Activated naive CD4-positive, alpha-beta T cell treated with anti-CD3 and anti-CD28 coated beads for 36 hours (primary cell): ENCODE measurements around the gene SYDE2. TPM values are rescaled to one million over a fixed set of nuclear protein-coding genes. Genes with fewer than 3 reads are reported as not detected.
"Not testable (repeated sequence)": the region's sequence is repeated elsewhere in the genome, so short reads cannot be mapped to it uniquely, and the experiment has no call there.

Experiments used
- CTCF ChIA-PET: fragments of 350-600 bp; sonication (Branson Sonifier 250); formaldehyde crosslinking; loops from one replicate; lab custom pipeline; 2021; ENCODE audit warnings: antibody characterized with exemption; lab: Charles Lee
- DNase-seq: peaks from one replicate; pipeline ENCODE4 v3.0.0-alpha.2; 2020
- H3K27ac Mint-ChIP-seq: one replicate; pipeline ENCODE4 v1.8.0; 2021; ENCODE audit warnings: mild to moderate bottlenecking, mixed read lengths
- H3K27me3 Mint-ChIP-seq: one replicate; pipeline ENCODE4 v1.8.0; 2021; ENCODE audit warnings: low read depth, mixed read lengths
- H3K36me3 Mint-ChIP-seq: one replicate; pipeline ENCODE4 v1.8.0; 2021; ENCODE audit warnings: low read depth, mixed read lengths
- H3K4me1 Mint-ChIP-seq: one replicate; pipeline ENCODE4 v1.8.0; 2021; ENCODE audit warnings: low read depth, mixed read lengths
- H3K4me3 Mint-ChIP-seq: one replicate; pipeline ENCODE4 v1.8.0; 2021; ENCODE audit warnings: mild to moderate bottlenecking, moderate library complexity, mixed read lengths
- H3K9me3 Mint-ChIP-seq: one replicate; pipeline ENCODE4 v1.8.0; 2021; ENCODE audit warnings: mixed read lengths
- intact Hi-C: fragments of 100-400 bp; cut with micrococcal nuclease; formaldehyde crosslinking; loops from one replicate; pipeline ENCODE4 v1.15.1; 2023
- total RNA-seq, 2 experiments: library from RNA; stranded (reverse); gene quantifications; one replicate each; pipeline ENCODE4 v1.2.3, GENCODE V29; 2021

Gene SYDE2
- total RNA-seq, 2 experiments from 2014 or later, result 4.4 to 5.1 TPM

DNA sequence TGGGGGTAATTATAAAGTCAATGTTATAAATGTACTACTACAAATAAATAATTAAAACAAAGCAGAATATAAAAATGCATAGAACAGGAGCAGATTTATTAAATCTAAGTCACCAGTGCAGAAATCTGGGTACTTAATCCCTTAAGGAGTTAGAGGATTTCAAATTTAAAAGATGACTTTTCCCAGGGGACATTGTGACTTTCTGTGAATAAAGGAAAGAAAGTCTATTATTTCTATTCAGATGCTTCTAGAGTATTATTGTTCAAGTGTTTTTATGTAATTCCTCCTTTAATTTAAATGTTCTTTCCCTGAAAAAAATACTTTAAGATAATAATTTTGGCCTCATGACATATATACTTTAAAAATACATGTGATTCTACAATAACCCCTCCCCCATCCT lies 43.4 kb downstream of the SYDE2 start:
- Mint-ChIP-seq H3K36me3 (peaks cover 4% of the 10 kb centered on the region), H3K4me3 (no peak overlapping the region), H3K27me3 (no peaks in the 10 kb centered on the region), H3K27ac (no peak overlapping the region), H3K4me1 (no peaks in the 10 kb centered on the region), H3K9me3 (no peaks in the 10 kb centered on the region)
- DNase-seq, result no peak
- intact Hi-C loops, result no loop called here
- CTCF ChIA-PET, result interaction anchor here (1.0 kb wide), 1 partner anchor 49 kb away, joined by 3 read pairs; no protein-coding TSS in a partner anchor

GRCh38 chr1:85153149-85153891 lies 47.5 kb downstream of the SYDE2 start:
- no peak for DNase-seq
- no peak overlapping the region for H3K4me3 Mint-ChIP-seq
- intact Hi-C loops, result no loop called here
- H3K9me3 Mint-ChIP-seq, result no peaks in the 10 kb centered on the region
- H3K4me1 Mint-ChIP-seq, result peaks cover 16% of the 10 kb centered on the region
- no peaks in the 10 kb centered on the region for H3K27me3 Mint-ChIP-seq
- H3K36me3 Mint-ChIP-seq, result peaks cover 1% of the 10 kb centered on the region
- no peak overlapping the region for H3K27ac Mint-ChIP-seq
- CTCF ChIA-PET, result no interaction called here

- intact Hi-C loops, result no loop called here
- CTCF ChIA-PET, result interaction anchor here (1.3 kb wide), 1 partner anchor 108 kb away, joined by 3 read pairs; no protein-coding TSS in a partner anchor
- Mint-ChIP-seq H3K27ac (no peak overlapping the region), H3K27me3 (no peaks in the 10 kb centered on the region), H3K9me3 (no peaks in the 10 kb centered on the region), H3K4me1 (peaks cover 19% of the 10 kb centered on the region), H3K4me3 (no peak overlapping the region), H3K36me3 (peaks cover 1% of the 10 kb centered on the region)
- no peak for DNase-seq
Measured at GRCh38 chr1:85151446-85151845, 49.4 kb downstream of the SYDE2 start.

GRCh38 chr1:85149805-85150204 lies 51.0 kb downstream of the SYDE2 start:
- no peak for DNase-seq
- Mint-ChIP-seq H3K27me3 (no peaks in the 10 kb centered on the region), H3K4me3 (no peak overlapping the region), H3K36me3 (peaks cover 1% of the 10 kb centered on the region), H3K4me1 (peaks cover 19% of the 10 kb centered on the region), H3K9me3 (no peaks in the 10 kb centered on the region), H3K27ac (no peak overlapping the region)
- CTCF ChIA-PET, result interaction anchor here (1.3 kb wide), 1 partner anchor 109 kb away, joined by 3 read pairs; no protein-coding TSS in a partner anchor
- intact Hi-C loops, result loop anchor here (2.0 kb wide), 1 partner anchor 51 kb away; the partner anchor contains the start of gene SYDE2

DNA sequence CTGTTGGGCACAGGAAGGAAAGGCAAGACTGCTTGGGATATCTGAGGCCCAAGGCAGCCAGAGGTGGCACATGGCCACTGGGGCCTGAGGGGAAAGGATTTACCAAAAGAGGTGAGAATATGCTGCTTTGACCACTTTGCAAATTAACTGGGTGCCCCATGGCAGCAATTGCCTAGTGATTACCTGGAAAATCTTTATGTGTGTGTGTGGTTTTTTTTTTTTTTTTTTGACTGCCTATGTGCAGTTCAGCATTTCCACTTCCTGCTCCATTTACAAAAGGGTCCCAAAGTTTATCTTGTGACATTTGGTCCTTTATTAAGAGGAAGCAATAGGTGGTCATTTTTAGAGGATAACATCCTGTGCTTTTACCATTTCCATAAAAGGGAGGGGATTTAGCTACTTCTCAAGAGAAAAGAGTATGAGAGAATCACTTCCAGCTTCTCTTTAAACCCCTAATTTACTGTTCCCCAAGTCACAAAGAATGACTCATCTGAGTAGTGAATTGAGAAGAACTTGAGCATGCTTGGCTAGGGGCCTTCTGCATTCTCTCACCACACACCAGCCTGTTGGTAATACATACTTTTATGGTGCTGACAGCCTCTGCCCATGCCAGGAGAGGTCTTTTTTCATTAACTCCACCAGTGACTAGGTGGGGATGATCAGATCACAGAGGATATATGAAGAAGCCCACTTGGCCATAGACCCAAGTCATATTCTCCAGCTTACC lies 52.1 kb downstream of the SYDE2 start:
- Mint-ChIP-seq H3K36me3 (peaks cover 1% of the 10 kb centered on the region), H3K27ac (no peak overlapping the region), H3K4me3 (no peak overlapping the region), H3K4me1 (peaks cover 19% of the 10 kb centered on the region), H3K27me3 (no peaks in the 10 kb centered on the region), H3K9me3 (no peaks in the 10 kb centered on the region)
- CTCF ChIA-PET, result no interaction called here
- intact Hi-C loops, result loop anchor here (2.0 kb wide), 1 partner anchor 52 kb away; the partner anchor contains the start of gene SYDE2
- DNase-seq, result peak; percentile 51

GRCh38 chr1:85146972-85147359 lies 53.9 kb downstream of the SYDE2 start:
- intact Hi-C loops, result no loop called here

GRCh38 chr1:85146298-85146971 lies 54.4 kb downstream of the SYDE2 start:
- DNase-seq, H3K27me3 Mint-ChIP-seq, H3K36me3 Mint-ChIP-seq, intact Hi-C loops, CTCF ChIA-PET, H3K27ac Mint-ChIP-seq, H3K4me3 Mint-ChIP-seq, H3K9me3 Mint-ChIP-seq: not testable (repeated sequence)
- H3K4me1 Mint-ChIP-seq, result peaks cover 19% of the 10 kb centered on the region

More at GRCh38 chr1:85146972-85147359, 53.9 kb downstream of the SYDE2 start:
- Mint-ChIP-seq H3K4me1 (peaks cover 19% of the 10 kb centered on the region), H3K36me3 (peaks cover 1% of the 10 kb centered on the region), H3K27ac (no peak overlapping the region), H3K4me3 (no peak overlapping the region), H3K27me3 (no peaks in the 10 kb centered on the region), H3K9me3 (no peaks in the 10 kb centered on the region)
- DNase-seq, result no peak
- CTCF ChIA-PET, result no interaction called here

DNA sequence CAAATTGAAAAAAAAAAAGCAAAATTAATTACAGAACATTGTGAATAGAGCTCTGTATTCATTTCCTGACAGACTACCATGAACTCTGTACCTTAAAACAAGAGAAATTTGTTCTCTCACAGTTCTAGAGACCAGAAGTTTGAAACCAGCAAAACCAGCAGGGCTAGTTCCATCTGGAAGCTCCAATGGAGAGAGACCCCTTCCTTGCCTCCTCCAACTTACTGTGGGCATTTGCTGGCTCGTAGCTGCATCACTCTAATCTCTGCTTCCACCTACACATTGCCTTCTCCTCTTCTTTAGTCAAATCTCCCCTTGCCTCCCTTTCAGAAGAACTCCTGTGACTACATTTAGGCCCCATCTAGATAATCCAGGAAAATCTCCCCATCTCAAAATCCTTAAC lies 56.5 kb downstream of the SYDE2 start:
- H3K4me1 Mint-ChIP-seq, result peaks cover 14% of the 10 kb centered on the region
- no peaks in the 10 kb centered on the region for H3K36me3 Mint-ChIP-seq
- H3K9me3 Mint-ChIP-seq, result no peaks in the 10 kb centered on the region
- no peak for DNase-seq
- peaks cover 4% of the 10 kb centered on the region for H3K27me3 Mint-ChIP-seq
- H3K27ac Mint-ChIP-seq, result no peak overlapping the region
- intact Hi-C loops, result no loop called here
- H3K4me3 Mint-ChIP-seq, result no peak overlapping the region
- CTCF ChIA-PET, result no interaction called here

DNA sequence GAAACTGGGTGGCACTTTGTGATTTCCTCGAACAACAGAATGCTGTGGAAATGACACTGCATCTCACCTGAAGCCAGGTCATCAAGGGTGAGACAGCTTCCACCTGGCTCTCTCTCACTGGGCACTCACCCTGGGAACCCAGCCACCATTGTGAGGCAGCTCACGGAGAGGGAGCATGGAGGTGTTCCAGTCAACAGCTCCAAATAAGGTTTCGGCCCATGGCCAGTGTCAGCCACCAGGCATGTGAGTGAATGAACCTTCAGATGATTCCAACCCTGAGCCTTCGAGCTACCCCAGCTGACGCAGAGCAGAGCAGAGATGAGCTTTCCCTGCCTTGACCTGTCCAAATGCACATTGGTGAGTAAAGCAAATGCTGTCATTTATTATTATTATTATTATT lies 58.1 kb downstream of the SYDE2 start:
- H3K27ac Mint-ChIP-seq, result no peak overlapping the region
- intact Hi-C loops, result no loop called here
- CTCF ChIA-PET, result no interaction called here

DNA sequence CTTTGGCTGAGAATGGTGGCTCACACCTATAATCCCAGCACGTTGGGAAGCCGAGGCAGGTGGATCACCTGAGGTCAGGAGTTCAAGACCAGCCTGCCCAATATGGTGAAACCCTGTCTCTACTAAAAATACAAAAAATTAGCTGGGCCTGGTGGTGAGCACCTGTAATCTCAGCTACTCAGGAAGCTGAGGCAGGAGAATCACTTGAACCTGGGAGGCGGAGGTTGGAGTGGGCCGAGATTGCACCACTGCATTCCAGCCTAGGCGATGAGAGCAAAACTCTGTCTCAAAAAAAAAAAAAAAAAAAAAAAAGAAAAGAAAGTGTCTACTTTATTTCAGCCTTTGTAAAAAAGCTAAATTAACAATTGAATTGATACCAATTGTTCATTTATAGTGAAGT lies 62.4 kb downstream of the SYDE2 start:
- H3K36me3 Mint-ChIP-seq, H3K4me1 Mint-ChIP-seq, H3K4me3 Mint-ChIP-seq, H3K9me3 Mint-ChIP-seq, H3K27ac Mint-ChIP-seq, CTCF ChIA-PET, H3K27me3 Mint-ChIP-seq, intact Hi-C loops, DNase-seq: not testable (repeated sequence)

More for the DNA sequence above, 58.1 kb downstream of the SYDE2 start:
- no peaks in the 10 kb centered on the region for H3K9me3 Mint-ChIP-seq
- no peaks in the 10 kb centered on the region for H3K4me1 Mint-ChIP-seq
- no peak overlapping the region for H3K4me3 Mint-ChIP-seq
- DNase-seq, result no peak
- H3K27me3 Mint-ChIP-seq, result peaks cover 4% of the 10 kb centered on the region
- H3K36me3 Mint-ChIP-seq, result no peaks in the 10 kb centered on the region

- CTCF ChIA-PET, result no interaction called here
- intact Hi-C loops, result no loop called here
- no peak overlapping the region for H3K27ac Mint-ChIP-seq
Measured at GRCh38 chr1:85137660-85138059, 63.2 kb downstream of the SYDE2 start.

DNA sequence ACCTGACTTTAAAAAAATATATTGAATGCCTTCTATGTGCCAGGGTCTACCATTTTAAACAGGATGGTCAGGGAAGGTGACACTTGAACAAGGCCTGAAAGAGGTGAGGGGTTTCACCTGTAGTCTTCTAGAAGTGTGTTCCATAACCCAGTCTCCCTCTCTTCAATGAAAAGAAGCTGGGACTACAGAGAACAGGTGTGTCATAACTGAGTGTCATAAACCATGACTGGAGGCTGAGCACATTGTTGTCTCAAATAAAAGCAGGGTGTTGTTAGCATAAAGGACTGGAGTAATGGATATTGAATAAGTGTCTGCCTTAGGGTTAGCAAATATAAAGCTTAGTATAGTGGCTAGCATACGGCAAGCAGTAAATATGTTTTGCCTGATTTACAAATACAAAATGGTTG lies 65.4 kb downstream of the SYDE2 start:
- DNase-seq, result no peak
- no peaks in the 10 kb centered on the region for H3K36me3 Mint-ChIP-seq
- no peak overlapping the region for H3K27ac Mint-ChIP-seq
- H3K9me3 Mint-ChIP-seq, result no peaks in the 10 kb centered on the region
- intact Hi-C loops, result no loop called here
- H3K4me1 Mint-ChIP-seq, result no peaks in the 10 kb centered on the region
- CTCF ChIA-PET, result no interaction called here
- no peaks in the 10 kb centered on the region for H3K27me3 Mint-ChIP-seq
- H3K4me3 Mint-ChIP-seq, result no peak overlapping the region

More at GRCh38 chr1:85137660-85138059, 63.2 kb downstream of the SYDE2 start:
- Mint-ChIP-seq H3K4me1 (no peaks in the 10 kb centered on the region), H3K4me3 (no peak overlapping the region), H3K9me3 (no peaks in the 10 kb centered on the region), H3K27me3 (peaks cover 4% of the 10 kb centered on the region), H3K36me3 (no peaks in the 10 kb centered on the region)
- DNase-seq, result no peak
